Ramos (cell line): Measurements from ENCODE around the gene GAPDH.
"Not testable (repeated sequence)": the region's sequence is repeated elsewhere in the genome, so short reads cannot be mapped to it uniquely, and the experiment has no call there.

Experiments
- in situ Hi-C: fragments of 300-500 bp; cut with MboI; formaldehyde crosslinking; loops from one replicate; pipeline ENCODE4 v1.14.3; 2022; ENCODE audit warnings: low sequenced_read_pairs; ENCODE audit not compliant: unreplicated experiment

The GAPDH gene

DNA sequence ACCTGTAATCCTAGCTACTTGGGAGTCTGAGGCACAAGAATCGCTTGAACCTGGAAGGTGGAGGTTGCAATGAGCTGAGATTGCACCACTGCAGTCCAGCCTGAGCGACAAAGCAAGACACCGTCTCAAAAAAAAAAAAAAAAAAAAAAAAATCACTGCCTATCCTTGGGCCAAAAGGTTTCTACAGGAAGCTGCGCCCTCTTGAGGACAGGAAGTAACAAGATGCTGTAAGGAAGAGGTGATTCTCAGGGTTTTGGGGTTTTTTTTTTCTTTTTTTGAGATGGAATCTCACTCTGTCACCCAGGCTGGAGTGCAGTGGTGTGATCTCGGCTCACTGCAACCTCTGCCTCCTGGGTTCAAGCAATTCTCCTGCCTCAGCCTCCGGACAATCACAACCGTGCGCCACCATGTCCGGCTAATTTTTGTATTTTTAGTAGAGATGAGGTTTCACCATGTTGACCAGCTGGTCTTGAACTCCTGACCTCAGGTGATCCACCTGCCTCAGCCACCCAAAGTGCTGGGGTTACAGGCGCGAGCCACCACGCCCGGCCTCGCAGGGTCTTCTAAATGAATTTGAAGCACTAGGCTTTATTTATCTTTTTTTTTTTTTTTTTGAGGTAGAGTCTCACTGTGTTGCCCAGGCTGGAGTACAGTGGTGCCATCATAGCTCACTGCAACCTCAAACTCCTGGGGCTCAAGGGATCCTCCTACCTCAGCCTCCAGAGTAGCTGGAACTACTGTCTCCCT, 23.9 kb downstream of the GAPDH start:
- in situ Hi-C loops: not testable (repeated sequence)

DNA sequence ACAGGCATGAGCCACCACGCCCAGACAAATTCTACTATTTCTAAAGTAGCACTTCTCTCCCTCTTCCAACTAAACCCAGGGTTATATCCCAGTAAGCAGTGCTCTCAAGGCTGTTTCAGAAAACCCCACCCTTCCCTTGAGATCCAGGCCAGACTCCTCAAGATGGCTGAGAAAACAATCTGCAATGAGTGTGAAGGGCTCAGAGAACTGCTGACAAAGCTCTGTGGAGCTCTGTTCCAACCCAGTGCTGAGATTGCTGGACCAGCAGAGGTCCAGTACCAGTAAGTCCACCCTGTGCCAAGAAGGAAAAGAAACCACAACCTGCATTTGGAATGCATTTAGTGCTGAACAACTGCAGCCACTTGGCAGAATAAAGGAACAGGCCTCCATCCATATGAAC, 25.2 kb downstream of the GAPDH start:
- in situ Hi-C loops: no loop called here

- in situ Hi-C loops: no loop called here
Measured at GRCh38 chr12:6560501-6561205, 26.3 kb downstream of the GAPDH start.

GRCh38 chr12:6562881-6563280, 28.6 kb downstream of the GAPDH start:
- in situ Hi-C loops: no loop called here

DNA sequence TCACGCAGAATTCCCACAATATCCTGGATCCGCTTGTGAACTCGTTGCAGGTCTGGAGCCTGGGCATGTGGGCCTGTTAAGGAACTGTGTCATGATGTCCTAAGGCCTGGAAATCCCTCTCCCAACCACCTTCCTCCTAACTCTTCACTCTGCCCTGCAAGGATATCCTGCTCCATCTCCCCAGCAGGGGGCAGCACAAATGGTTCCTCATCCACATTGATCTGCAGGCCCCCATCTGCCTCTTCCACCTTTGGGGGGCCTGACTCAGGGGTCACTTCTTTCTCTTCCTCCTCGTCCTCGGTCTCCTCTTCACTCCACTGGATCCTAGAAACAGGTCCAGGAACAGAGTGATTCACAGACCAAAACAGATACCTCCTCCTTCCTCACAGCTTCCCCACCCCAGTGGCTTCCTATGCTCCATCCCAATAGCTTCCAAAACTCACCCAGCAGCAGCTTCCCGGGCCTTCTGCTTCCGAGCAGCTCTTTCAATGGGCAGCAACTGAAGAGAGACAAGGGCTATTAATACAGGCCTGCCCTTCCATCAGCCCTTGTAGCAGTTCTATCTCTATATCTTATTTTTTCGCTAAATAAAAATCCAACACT, 29.2 kb downstream of the GAPDH start:
- in situ Hi-C loops: no loop called here

GRCh38 chr12:6567112-6567670, 32.9 kb downstream of the GAPDH start:
- in situ Hi-C loops: no loop called here

GRCh38 chr12:6569312-6569711, 35.0 kb downstream of the GAPDH start:
- in situ Hi-C loops: no loop called here

DNA sequence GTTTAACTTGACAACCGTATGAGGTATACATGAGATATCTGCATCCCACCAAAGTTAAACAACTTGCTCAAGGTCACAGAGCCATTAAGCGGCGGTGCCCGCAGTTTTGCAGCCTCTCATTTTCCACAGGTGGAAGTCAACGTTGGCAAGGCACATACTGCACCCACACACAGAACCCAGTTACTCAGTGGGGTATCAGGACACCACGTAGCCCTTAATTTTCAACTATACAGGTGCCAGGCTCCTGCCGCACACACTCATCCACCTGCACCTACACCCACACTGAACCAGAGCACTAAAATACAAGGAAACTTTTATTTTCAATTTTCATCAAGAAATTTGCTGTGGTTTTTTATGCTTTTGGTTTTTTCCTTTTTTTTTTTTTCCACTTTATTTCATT, 35.5 kb downstream of the GAPDH start:
- in situ Hi-C loops: no loop called here

DNA sequence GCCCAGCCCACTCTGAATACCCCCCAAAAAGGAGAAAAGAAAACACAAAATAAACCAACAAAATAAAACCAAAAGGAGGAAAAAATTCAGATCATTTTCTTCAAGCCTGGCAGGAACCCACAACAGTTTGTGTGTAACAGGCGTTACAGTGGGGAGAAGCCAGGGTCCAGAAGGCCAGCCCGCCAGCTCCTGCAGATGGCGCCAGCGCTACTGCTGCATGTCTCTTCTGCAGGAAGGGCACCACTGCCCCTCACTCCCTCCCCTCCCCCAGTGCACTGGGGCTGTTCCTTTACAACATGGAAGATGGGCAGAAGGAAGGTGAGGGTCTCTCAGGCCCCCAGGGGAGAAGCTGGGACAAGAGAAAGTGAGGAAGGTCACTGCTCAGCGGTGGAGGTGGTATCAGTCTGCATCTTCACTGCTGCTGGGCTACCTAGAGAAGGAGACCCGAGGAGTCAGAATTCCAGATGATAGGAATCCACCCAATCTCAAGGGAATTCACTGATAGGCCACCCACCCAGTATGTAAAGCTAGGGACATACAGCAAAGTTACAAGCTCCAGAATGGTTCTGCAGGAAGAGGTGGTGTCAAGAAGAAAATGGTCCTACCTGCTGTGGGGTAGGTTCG, 36.1 kb downstream of the GAPDH start:
- in situ Hi-C loops: no loop called here

DNA sequence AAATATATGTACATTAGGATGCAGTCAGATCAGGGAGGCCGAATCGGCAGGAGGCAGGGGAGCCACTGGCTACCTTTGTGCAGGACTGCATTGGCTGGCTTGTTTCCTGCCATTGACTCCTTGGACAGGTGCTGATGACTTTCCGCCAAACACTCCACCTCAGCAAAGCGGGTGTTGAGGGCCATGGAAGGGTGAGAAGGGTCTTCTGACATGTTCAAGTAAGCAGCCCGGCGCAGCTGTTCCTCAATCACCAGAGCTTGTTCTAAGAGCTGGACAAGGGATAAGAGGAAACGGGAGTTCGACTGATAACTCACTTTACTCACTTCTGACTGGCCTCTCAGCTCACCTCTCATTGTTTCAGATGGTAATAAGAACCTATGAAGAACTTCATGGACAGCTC, 38.7 kb downstream of the GAPDH start:
- in situ Hi-C loops: no loop called here

- in situ Hi-C loops: no loop called here
Measured at GRCh38 chr12:6574576-6575295, 40.4 kb downstream of the GAPDH start.

DNA sequence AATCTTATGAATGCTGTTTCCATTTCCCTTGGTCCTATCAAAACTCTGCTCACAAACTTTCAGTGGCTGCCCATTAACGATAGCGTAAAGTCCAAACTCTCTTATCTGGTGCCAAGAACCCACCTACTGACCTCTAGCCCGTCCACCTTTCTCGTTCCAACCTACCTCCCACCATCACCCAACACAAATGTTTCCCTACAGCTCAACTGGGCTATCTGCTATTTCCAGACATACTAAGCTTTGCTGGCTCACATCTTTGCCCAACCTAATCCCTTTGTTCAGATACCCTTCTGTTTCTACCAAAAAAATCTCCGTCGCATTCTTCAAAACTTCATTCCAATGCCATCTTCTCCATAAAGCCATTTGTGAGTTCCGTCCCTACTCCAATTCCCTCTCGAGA, 41.3 kb downstream of the GAPDH start:
- in situ Hi-C loops: no loop called here

DNA sequence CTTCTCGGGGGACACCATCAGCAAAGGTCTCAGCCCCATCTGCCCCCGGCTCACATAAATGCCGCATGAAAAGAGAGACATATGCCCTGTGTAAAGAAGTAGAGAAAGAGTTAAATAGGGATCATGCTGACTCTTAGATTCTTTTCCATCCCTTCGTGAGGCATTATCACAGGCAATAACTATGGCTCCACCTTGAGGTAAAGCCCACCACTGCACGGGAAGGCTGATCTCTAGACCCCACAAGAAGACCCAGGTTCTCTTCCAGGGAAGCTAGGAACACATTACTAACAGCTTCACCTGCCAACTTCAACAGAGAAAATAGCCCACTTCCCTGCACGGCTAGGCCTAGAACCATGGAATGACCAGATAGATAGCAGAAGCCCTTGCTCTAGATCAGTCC, 47.9 kb downstream of the GAPDH start:
- in situ Hi-C loops: no loop called here

- in situ Hi-C loops: no loop called here
Measured at GRCh38 chr12:6582959-6583358, 48.6 kb downstream of the GAPDH start.

GRCh38 chr12:6584293-6584692, 50.0 kb downstream of the GAPDH start:
- in situ Hi-C loops: no loop called here

DNA sequence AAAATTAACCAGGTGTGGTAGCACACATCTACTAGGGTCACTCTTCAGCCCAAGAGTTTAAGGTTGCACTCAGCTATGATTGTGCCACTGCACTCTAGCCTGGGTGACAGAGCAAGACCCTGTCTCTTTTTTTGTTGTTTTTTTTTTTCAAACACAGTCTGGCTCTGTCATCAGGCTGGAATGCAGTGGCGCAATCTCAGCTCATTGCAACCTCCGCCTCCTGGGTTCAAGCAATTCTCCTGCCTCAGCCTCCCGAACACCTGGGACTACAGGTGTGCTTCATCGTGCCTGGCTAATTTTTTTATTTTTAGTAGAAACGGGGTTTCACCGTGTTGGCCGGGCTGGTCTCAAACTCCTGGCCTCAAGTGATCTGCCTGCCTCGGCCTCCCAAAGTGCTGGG, 52.3 kb downstream of the GAPDH start:
- in situ Hi-C loops: not testable (repeated sequence)
